Inflammatory macrophage treated with lipopolysaccharide for 4 hours (primary cell): Measurements from ENCODE around the gene PDE4D.

Experiments used
- DNase-seq: peaks from one replicate; pipeline ENCODE4 v3.0.0-alpha.2; 2020

The PDE4D gene

GRCh38 chr5:59893429-59894227 is at the start of gene PDE4D:
Gene PDE4D, minus strand, starts transcription at chr5:59893726.
- peak; percentile 48 for DNase-seq

GRCh38 chr5:59937633-59938032 is 44.1 kb upstream of the PDE4D start:
- DNase-seq = no peak

GRCh38 chr5:59923465-59923864 is 29.9 kb upstream of the PDE4D start:
- DNase-seq = no peak

DNA sequence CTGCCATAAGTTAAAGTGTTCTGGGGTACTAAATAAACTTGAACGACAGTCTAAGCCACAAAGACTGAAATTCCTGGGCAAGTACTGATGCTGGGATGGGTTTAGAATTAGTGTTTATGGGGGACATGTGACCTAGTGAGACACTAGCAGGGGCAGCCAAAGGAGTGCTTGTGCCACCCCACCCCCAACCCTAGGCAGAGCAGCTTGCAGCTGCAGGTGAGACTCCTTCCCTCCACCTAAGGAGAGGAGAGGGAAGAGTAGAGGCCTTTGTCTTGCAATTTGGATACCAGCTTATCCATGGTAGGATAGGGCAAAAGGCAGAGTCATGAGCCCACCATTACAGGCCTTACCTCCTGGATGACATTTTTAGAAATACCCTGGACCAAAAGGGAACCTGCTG is 28.7 kb upstream of the PDE4D start:
- no peak for DNase-seq

GRCh38 chr5:59921816-59922215 is 28.3 kb upstream of the PDE4D start:
- no peak for DNase-seq

DNA sequence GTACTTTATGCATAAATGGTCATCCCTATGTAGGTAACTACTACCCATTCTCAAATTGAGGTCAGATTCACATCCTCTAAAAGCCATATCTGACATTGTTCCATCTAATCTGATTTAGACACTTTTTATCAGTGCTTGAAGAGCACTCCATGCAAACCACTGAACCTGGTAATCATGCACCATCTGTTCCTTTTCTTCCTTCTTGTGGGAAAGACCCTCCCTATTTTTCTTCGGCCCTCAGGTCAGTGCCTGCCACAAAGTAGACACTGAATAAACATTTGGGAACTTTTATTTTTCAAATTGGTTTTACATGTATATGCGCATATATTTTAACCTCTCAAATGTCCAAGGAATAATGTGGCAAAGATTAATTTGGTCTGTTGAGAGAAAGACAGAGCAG is 26.0 kb upstream of the PDE4D start:
- DNase-seq = no peak

GRCh38 chr5:59917121-59917520 is 23.6 kb upstream of the PDE4D start:
- no peak for DNase-seq

GRCh38 chr5:59905188-59905587 is 11.7 kb upstream of the PDE4D start:
- DNase-seq = no peak

GRCh38 chr5:59897075-59897474 is 3.5 kb upstream of the PDE4D start:
- no peak for DNase-seq

DNA sequence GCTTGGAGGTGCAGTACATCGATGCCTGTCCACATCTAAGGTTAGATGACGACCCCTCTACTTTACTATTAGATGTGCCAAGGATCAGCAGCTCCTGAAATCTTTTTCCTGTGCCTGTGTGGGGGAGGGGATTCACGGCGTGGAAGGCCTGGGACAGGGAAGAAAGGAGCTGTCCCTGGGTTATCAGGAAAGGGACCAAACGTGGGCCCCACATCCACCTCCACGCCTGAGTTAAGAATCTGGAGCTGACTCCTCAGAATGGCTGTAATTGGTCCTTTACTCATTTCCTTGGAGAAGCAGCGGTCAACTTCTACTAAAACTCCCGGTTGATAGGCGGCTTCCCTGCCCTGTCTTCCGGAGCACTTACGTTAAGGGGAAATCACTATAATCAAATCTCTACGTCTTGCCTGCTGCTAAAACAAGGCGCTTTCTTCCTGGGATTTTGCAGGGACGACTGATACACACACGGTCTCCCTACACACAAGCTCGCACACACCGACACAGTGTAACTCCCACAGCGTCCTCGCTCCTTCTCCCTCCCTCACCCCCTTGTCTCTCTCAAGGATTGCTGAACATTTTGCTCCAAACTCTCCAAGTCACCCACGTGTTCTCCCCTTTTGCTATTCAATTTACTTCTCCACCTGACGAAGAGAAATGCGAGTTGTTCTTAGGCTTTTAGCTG is 1.4 kb downstream of the PDE4D start:
- DNase-seq = no peak

DNA sequence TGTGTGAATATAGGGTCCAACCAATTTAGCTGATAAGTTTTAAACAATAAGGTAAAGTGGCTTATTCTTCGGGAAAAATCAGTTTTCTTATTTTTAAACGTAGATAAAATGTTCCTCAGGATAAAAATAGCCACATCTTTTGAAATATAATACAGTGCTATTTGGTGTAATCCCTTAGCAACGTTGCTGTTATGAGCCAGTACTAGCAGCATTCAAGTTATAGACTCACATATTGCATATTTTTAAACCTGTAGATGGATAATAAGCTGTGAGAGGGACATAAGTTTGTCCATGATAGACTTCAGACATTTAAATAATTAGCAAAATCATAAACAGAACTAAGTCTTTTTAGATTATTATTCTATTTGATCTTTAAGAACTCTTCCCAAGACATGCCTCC is 6.3 kb downstream of the PDE4D start:
- DNase-seq = no peak

DNA sequence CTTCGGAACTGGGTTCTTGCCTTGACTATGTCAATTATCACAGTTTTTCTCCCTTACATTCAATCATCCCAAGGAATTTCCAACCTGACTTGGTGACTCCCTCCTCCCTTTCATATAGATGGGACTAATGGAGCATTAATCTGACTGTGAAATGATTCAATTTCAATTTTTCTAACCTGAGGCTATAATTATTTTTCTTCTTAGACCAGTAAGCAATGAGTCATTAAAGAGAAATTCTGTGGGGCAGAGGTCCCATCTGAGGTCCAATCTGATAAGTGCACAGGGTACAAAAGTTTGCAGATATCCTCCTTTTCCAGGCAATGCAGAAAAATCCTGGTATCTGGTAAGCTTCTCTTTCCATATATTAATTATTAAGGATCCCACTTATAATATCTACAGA is 18.9 kb downstream of the PDE4D start:
- no peak for DNase-seq

DNA sequence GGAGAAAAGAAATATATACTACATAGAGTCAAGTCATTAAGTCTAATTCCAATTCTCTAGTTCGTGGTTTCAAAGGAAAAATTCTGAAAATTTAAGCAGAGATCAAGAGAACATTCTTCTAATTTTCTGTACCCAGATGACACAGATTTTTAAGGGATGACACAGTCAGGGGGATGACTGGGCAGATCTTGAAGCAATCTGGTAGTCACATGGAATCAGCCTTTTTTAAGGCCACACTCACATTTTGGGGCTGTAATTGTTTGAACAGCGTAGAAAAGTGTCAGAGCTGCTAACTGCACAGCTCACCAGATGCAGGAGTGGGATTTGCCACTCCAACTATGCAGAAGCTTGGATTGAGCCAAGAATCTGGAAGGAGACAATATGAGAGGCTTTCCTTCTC is 20.4 kb downstream of the PDE4D start:
- DNase-seq = no peak

GRCh38 chr5:59866661-59867060 is 26.9 kb downstream of the PDE4D start:
- no peak for DNase-seq

- no peak for DNase-seq
These were observed 28.8 kb downstream of the PDE4D start for GRCh38 chr5:59864718-59865117.

DNA sequence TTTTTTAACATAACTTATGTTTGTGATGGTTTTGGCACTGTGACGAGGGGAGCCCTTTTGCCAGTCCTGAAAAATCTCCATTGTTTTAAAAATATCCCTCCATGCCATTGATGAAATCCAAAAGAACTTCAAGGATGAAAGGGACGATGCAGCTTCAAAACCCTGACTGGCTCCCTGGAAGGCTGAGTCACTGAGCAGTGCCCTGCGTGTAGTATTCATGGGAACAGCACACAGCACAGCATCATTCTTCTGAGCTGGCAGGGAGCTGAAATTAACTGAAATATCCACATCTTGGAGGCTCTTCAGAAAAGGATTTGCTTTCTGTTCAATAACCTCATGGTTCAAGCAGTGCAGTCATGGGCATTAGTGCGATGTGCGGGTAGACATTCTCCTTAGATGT is 29.7 kb downstream of the PDE4D start:
- DNase-seq = no peak

GRCh38 chr5:59856358-59856757 is 37.2 kb downstream of the PDE4D start:
- DNase-seq = no peak

GRCh38 chr5:59850766-59851165 is 42.8 kb downstream of the PDE4D start:
- DNase-seq = no peak

- no peak for DNase-seq
These were observed 45.9 kb downstream of the PDE4D start for GRCh38 chr5:59847586-59847985.

DNA sequence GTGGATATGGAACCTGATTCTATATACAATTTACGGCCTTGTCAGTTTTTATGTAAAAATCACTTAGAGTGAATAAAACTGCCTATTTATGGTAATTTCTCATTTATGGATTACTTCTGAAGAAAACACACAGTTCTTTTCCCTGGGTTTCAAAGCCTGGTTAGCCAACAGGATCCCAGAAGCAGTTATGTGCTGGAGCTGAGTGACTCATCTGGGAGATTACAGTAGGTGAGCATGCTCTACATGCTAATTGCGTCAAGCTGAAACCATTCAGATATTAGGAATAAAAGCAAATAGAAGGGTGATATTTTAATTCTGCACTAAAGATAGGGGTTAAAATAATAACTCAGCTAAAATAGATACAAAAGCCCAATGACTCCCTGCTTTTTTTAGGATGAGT is 47.8 kb downstream of the PDE4D start:
- DNase-seq = no peak

DNA sequence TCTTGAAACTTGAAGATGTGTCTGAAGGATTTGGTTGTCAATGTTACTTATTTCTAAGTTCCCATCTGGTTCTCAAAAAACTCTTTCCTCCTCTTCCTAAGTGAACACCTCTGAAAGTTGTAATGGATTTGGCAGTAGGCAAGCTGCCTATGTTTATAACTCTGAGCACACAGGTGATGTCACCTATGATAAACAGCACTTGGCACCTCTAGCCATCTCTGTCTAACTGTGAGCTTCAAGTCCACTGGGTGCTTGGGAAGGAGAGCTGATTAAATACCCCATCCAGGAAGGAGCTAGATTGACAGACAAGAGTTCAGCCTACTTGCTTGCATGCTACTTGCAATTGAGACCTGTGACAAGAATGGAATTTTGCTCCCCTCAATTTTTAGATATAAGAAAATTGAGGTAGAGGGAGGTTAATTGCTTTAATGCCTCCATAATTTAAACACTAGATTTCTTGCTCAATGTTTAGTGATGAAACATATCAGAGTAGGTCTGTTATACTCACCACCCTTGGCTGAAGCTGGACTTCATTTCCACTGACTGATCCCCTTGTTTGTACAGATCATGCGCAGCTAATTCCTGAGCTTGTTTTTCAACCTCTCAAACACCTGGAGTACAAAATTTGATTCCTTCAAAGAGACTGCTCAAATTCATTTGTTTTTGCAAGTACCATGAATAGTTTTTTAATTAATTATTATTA is 49.9 kb downstream of the PDE4D start:
- no peak for DNase-seq

DNA sequence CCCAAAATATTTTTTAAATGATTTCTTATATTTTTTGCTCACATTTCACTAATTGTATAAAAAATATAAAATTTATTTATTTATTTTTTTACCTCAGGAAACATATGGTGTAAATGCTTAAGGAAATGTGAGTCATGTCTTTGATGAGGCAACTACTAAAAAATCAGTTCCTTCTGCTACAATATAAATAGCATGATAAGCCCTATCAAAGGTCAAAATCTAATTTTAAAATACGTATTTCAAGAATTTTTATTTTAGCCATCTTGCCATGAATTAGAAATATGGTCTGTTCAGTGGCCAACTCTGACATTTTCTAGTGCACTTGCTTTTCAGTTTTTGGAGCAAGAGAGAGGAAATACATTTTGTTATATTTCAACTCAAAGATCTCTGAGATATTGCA is 50.5 kb downstream of the PDE4D start:
- DNase-seq = peak; percentile 35

GRCh38 chr5:59840200-59840601 is 53.3 kb downstream of the PDE4D start:
- no peak for DNase-seq

DNA sequence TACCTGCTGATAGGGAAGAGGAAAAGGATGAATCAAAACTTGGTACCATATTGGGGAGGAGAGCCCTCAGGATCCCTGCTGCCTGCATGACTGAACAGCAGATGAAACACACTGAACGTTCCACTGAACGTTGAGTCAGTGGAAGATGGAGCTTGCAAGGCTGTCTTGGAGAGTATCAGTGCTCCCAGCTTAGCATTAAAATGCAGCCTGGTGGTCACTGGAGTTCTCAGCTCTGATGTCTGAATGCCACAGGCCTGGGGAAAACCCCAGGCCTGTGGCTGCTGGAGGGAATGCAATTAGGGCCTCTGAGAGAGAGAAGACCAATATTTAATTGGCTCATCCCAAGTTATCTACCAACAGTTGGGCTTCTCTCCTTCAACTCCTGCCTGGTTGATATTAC is 54.5 kb downstream of the PDE4D start:
- DNase-seq = no peak
